SK-N-SH treated with all-trans-retinoic acid at 6 μM for 48 hours (cell line): ENCODE measurements around the gene DMRTB1.

ENCODE experiments used
- ATAC-seq: fragments of 200-7000 bp; cut with Tn5 transposase; 3 replicates; pipeline ENCODE4 v1.9.1; 2020; ENCODE audit warnings: mild to moderate bottlenecking, moderate library complexity
- ARNTL ChIP-seq: fragments of 450-650 bp; formaldehyde crosslinking; IDR thresholded peaks from 2 replicates; pipeline ENCODE4 v1.5.0; 2020; ENCODE audit warnings: low read depth, mild to moderate bottlenecking, moderate library complexity, borderline replicate concordance
- BACH2 ChIP-seq: fragments of 250-450 bp; sonication (Bioruptor Pico); IDR thresholded peaks from 2 replicates; pipeline ENCODE4 v1.9.0; 2021; ENCODE audit warnings: mild to moderate bottlenecking, borderline replicate concordance
- CSDC2 ChIP-seq: fragments of 250-450 bp; sonication (Bioruptor Pico); IDR thresholded peaks from 2 replicates; pipeline ENCODE4 v1.5.0; 2020; ENCODE audit warnings: mild to moderate bottlenecking, moderate library complexity
- ESRRG ChIP-seq: fragments of 250-450 bp; sonication (Bioruptor Pico); IDR thresholded peaks from 2 replicates; pipeline ENCODE4 v1.6.1; 2021; ENCODE audit warnings: mild to moderate bottlenecking
- GLIS3 ChIP-seq: fragments of 250-450 bp; sonication (Bioruptor Pico); IDR thresholded peaks from 2 replicates; pipeline ENCODE4 v1.5.0; 2020; ENCODE audit warnings: mild to moderate bottlenecking, moderate library complexity
- ISL1 ChIP-seq: fragments of 250-450 bp; sonication (Bioruptor Pico); IDR thresholded peaks from 2 replicates; pipeline ENCODE4 v2.1.2; 2022; ENCODE audit warnings: mild to moderate bottlenecking, moderate library complexity
- OSR1 ChIP-seq: fragments of 250-450 bp; sonication (Bioruptor Pico); IDR thresholded peaks from 2 replicates; pipeline ENCODE4 v1.8.0; 2022; ENCODE audit warnings: moderate library complexity, mild to moderate bottlenecking, inconsistent platforms
- PPARA ChIP-seq: fragments of 250-450 bp; sonication (Bioruptor Pico); IDR thresholded peaks from 2 replicates; pipeline ENCODE4 v1.5.0; 2020; ENCODE audit warnings: mild to moderate bottlenecking, borderline replicate concordance
- RARB ChIP-seq: fragments of 250-450 bp; sonication (Bioruptor Pico); IDR thresholded peaks from 2 replicates; pipeline ENCODE4 v1.8.0; 2021; ENCODE audit warnings: mild to moderate bottlenecking, moderate library complexity
- TCF4 ChIP-seq: fragments of 250-450 bp; sonication (Bioruptor Pico); IDR thresholded peaks from 2 replicates; pipeline ENCODE4 v1.8.0; 2021; ENCODE audit warnings: mild to moderate bottlenecking, moderate library complexity, borderline replicate concordance
- TOX ChIP-seq: fragments of 250-450 bp; sonication (Bioruptor Pico); IDR thresholded peaks from 2 replicates; pipeline ENCODE4 v1.8.0; 2021; ENCODE audit warnings: mild to moderate bottlenecking, moderate library complexity, borderline replicate concordance
- ZC3H10 ChIP-seq: fragments of 250-450 bp; sonication (Bioruptor Pico); IDR thresholded peaks from 2 replicates; pipeline ENCODE4 v1.5.1; 2021; ENCODE audit warnings: mild to moderate bottlenecking, moderate library complexity
- ZFP3 ChIP-seq: fragments of 250-450 bp; sonication (Bioruptor Pico); IDR thresholded peaks from 2 replicates; pipeline ENCODE4 v1.5.0; 2020; ENCODE audit warnings: mild to moderate bottlenecking, moderate library complexity
- ZFP30 ChIP-seq: fragments of 450-650 bp; formaldehyde crosslinking; IDR thresholded peaks from 2 replicates; pipeline ENCODE4 v1.5.0; 2022; ENCODE audit warnings: mild to moderate bottlenecking, moderate library complexity
- ZNF565 ChIP-seq: fragments of 450-650 bp; formaldehyde crosslinking; conservative IDR thresholded peaks from 2 replicates; pipeline ENCODE4 v1.5.0; 2020; ENCODE audit warnings: low read depth, mild to moderate bottlenecking, moderate library complexity
- ZNF70 ChIP-seq: fragments of 450-650 bp; formaldehyde crosslinking; IDR thresholded peaks from 2 replicates; pipeline ENCODE4 v1.5.0; 2020; ENCODE audit warnings: mild to moderate bottlenecking, moderate library complexity
- ZNF8 ChIP-seq: fragments of 450-650 bp; formaldehyde crosslinking; IDR thresholded peaks from 2 replicates; pipeline ENCODE4 v1.5.0; 2020; ENCODE audit warnings: mild to moderate bottlenecking, moderate library complexity
- TF ChIP-seq, protein P1 (sequence below): fragments of 250-450 bp; sonication (Bioruptor Pico); IDR thresholded peaks from 2 replicates; pipeline ENCODE4 v1.8.0; 2021; ENCODE audit warnings: low read depth, mild to moderate bottlenecking, moderate library complexity, borderline replicate concordance
- TF ChIP-seq, protein P2 (sequence below): fragments of 250-450 bp; sonication (Bioruptor Pico); IDR thresholded peaks from 2 replicates; pipeline ENCODE4 v1.5.1; 2020; ENCODE audit warnings: low read depth, mild to moderate bottlenecking, moderate library complexity
- TF ChIP-seq, protein P3 (sequence below): fragments of 250-450 bp; sonication (Bioruptor Pico); IDR thresholded peaks from 2 replicates; pipeline ENCODE4 v1.8.0; 2020; ENCODE audit warnings: mild to moderate bottlenecking, moderate library complexity, borderline replicate concordance
- TF ChIP-seq, protein P4 (sequence below): fragments of 250-450 bp; sonication (Bioruptor Pico); IDR thresholded peaks from 2 replicates; pipeline ENCODE4 v1.5.0; 2020; ENCODE audit warnings: mild to moderate bottlenecking, moderate library complexity
- TF ChIP-seq, protein P5 (sequence below): fragments of 250-450 bp; sonication (Bioruptor Pico); IDR thresholded peaks from 2 replicates; pipeline ENCODE4 v1.5.1; 2021; ENCODE audit warnings: mild to moderate bottlenecking, moderate library complexity

The DMRTB1 gene

DNA sequence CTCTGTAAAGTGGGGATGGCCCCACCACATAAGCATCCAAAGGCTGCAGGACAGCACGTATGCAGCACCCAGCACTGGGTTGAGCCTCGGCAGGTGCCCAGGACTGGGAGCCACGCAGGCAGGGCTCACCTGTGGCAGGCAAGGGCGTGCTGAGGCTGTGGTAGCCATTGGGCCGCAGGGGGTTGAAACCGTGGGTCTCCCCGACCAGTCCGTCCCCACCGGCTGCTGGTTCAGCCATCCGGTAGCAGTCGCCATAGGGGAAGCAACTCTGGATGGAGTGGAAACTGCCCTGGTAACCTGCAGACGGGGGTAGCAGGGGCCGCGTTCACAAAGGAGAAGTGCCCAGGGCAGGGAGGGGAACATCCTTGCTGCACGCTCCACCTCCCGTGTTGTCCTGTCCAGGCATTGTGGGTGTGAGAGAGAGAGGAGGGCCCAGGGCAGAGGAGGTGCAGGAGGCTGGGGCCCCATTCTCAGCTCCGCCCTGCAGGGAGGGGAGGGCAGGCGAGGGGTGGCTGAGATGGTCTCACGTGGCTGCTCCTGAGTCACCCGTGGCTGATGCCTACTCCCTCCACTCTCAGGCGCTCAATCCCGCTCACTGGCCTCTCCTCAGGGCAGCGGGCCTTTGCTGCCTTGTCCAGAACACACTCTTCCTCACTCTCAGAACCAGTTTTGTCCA is 49.9 kb downstream of the DMRTB1 start:
- ATAC-seq = peak; percentile 27
- TF ChIP-seq GLIS3 (CRISPR knock-in tag) (no peak), ESRRG (no peak), TOX (CRISPR knock-in tag) (no peak), PPARA (CRISPR knock-in tag) (no peak), ZNF70 (no peak), RARB (no peak), TCF4 (CRISPR knock-in tag) (no peak), OSR1 (no peak), ARNTL (CRISPR knock-in tag) (no peak), BACH2 (CRISPR knock-in tag) (no peak), ZNF565 (CRISPR knock-in tag) (no peak), ZNF8 (CRISPR knock-in tag) (no peak), ZFP3 (CRISPR knock-in tag) (no peak), ZFP30 (CRISPR knock-in tag) (no peak), ZC3H10 (CRISPR knock-in tag) (no peak)
- TF ChIP-seq, protein P1, sequence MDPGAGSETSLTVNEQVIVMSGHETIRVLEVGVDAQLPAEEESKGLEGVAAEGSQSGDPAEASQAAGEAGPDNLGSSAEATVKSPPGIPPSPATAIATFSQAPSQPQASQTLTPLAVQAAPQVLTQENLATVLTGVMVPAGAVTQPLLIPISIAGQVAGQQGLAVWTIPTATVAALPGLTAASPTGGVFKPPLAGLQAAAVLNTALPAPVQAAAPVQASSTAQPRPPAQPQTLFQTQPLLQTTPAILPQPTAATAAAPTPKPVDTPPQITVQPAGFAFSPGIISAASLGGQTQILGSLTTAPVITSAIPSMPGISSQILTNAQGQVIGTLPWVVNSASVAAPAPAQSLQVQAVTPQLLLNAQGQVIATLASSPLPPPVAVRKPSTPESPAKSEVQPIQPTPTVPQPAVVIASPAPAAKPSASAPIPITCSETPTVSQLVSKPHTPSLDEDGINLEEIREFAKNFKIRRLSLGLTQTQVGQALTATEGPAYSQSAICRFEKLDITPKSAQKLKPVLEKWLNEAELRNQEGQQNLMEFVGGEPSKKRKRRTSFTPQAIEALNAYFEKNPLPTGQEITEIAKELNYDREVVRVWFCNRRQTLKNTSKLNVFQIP (CRISPR knock-in tag) = no peak
- TF ChIP-seq, protein P2, sequence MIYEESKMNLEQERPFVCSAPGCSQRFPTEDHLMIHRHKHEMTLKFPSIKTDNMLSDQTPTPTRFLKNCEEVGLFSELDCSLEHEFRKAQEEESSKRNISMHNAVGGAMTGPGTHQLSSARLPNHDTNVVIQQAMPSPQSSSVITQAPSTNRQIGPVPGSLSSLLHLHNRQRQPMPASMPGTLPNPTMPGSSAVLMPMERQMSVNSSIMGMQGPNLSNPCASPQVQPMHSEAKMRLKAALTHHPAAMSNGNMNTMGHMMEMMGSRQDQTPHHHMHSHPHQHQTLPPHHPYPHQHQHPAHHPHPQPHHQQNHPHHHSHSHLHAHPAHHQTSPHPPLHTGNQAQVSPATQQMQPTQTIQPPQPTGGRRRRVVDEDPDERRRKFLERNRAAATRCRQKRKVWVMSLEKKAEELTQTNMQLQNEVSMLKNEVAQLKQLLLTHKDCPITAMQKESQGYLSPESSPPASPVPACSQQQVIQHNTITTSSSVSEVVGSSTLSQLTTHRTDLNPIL (CRISPR knock-in tag) = no peak
- TF ChIP-seq, protein P3, sequence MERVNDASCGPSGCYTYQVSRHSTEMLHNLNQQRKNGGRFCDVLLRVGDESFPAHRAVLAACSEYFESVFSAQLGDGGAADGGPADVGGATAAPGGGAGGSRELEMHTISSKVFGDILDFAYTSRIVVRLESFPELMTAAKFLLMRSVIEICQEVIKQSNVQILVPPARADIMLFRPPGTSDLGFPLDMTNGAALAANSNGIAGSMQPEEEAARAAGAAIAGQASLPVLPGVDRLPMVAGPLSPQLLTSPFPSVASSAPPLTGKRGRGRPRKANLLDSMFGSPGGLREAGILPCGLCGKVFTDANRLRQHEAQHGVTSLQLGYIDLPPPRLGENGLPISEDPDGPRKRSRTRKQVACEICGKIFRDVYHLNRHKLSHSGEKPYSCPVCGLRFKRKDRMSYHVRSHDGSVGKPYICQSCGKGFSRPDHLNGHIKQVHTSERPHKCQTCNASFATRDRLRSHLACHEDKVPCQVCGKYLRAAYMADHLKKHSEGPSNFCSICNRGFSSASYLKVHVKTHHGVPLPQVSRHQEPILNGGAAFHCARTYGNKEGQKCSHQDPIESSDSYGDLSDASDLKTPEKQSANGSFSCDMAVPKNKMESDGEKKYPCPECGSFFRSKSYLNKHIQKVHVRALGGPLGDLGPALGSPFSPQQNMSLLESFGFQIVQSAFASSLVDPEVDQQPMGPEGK (CRISPR knock-in tag) = no peak
- TF ChIP-seq, protein P4, sequence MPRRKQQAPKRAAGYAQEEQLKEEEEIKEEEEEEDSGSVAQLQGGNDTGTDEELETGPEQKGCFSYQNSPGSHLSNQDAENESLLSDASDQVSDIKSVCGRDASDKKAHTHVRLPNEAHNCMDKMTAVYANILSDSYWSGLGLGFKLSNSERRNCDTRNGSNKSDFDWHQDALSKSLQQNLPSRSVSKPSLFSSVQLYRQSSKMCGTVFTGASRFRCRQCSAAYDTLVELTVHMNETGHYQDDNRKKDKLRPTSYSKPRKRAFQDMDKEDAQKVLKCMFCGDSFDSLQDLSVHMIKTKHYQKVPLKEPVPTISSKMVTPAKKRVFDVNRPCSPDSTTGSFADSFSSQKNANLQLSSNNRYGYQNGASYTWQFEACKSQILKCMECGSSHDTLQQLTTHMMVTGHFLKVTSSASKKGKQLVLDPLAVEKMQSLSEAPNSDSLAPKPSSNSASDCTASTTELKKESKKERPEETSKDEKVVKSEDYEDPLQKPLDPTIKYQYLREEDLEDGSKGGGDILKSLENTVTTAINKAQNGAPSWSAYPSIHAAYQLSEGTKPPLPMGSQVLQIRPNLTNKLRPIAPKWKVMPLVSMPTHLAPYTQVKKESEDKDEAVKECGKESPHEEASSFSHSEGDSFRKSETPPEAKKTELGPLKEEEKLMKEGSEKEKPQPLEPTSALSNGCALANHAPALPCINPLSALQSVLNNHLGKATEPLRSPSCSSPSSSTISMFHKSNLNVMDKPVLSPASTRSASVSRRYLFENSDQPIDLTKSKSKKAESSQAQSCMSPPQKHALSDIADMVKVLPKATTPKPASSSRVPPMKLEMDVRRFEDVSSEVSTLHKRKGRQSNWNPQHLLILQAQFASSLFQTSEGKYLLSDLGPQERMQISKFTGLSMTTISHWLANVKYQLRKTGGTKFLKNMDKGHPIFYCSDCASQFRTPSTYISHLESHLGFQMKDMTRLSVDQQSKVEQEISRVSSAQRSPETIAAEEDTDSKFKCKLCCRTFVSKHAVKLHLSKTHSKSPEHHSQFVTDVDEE (CRISPR knock-in tag) = no peak
- TF ChIP-seq, protein P5, sequence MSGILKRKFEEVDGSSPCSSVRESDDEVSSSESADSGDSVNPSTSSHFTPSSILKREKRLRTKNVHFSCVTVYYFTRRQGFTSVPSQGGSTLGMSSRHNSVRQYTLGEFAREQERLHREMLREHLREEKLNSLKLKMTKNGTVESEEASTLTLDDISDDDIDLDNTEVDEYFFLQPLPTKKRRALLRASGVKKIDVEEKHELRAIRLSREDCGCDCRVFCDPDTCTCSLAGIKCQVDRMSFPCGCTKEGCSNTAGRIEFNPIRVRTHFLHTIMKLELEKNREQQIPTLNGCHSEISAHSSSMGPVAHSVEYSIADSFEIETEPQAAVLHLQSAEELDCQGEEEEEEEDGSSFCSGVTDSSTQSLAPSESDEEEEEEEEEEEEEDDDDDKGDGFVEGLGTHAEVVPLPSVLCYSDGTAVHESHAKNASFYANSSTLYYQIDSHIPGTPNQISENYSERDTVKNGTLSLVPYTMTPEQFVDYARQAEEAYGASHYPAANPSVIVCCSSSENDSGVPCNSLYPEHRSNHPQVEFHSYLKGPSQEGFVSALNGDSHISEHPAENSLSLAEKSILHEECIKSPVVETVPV (CRISPR knock-in tag) = no peak
- TF ChIP-seq, all 23 proteins: peak for 0

DNA sequence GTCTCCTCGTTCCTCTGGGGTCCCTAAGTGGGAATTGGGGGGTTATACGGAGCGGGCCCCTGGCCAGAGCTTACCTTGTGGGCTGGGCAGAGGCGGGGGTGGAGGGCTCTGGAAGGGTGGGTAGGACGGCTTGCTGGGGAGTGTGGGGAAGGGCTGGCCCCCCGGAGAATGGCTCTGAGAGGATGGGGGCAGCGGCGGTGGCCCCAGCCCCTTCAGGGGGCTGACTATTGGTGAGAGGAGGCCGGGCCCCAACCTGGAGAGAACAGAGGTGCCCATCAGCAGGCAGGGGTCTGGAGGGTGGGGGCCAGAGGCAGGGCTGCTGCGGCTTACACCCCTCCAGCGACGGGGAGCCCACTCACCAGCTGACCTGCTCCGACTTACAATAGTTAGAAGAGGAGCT is 50.6 kb downstream of the DMRTB1 start:
- ATAC-seq = no peak
- TF ChIP-seq, protein P4 (CRISPR knock-in tag) = no peak
- TF ChIP-seq, protein P1 (CRISPR knock-in tag) = no peak
- no peak for TF ChIP-seq CSDC2 (CRISPR knock-in tag)
- TF ChIP-seq, protein P3 (CRISPR knock-in tag) = no peak
- TF ChIP-seq ZNF8 (CRISPR knock-in tag) = no peak
- TF ChIP-seq, protein P2 (CRISPR knock-in tag) = no peak
- TF ChIP-seq ISL1 = no peak
- no peak for TF ChIP-seq ESRRG
